ENCODE results near the gene ATP11B.
"Not testable (repeated sequence)": the region's sequence is repeated elsewhere in the genome, so short reads cannot be mapped to it uniquely, and the experiment has no call there.

ATP11B gene

GRCh38 chr3:182793663-182794454, 555 bp downstream of the ATP11B start:
- TF ChIP-seq CTCF (IDR thresholded peaks at IDR 0.05; ENCODE audit: low read depth, low read length), result no peak
- peak; percentile 48 for DNase-seq (ENCODE audit: low read depth, low spot score)
- in situ Hi-C loops (cut with HindIII; ENCODE audit: low sequenced_read_pairs), result no loop called here
- peak overlapping the region; percentile 62 for H3K4me3 ChIP-seq (ENCODE audit: low read depth, low read length)

GRCh38 chr3:182794455-182795388, 1.4 kb downstream of the ATP11B start:
- DNase-seq (ENCODE audit: low read depth, low spot score), result no peak
- no peak for TF ChIP-seq CTCF (IDR thresholded peaks at IDR 0.05; ENCODE audit: low read depth, low read length)
- peak overlapping the region; percentile 62 for H3K4me3 ChIP-seq (ENCODE audit: low read depth, low read length)
- in situ Hi-C loops (cut with HindIII; ENCODE audit: low sequenced_read_pairs), result no loop called here

- no peak for TF ChIP-seq CTCF (IDR thresholded peaks at IDR 0.05; ENCODE audit: low read depth, low read length)
- DNase-seq (ENCODE audit: low read depth, low spot score), result no peak
- peak overlapping the region; percentile 62 for H3K4me3 ChIP-seq (ENCODE audit: low read depth, low read length)
- in situ Hi-C loops (cut with HindIII; ENCODE audit: low sequenced_read_pairs), result no loop called here
These were observed 2.1 kb downstream of the ATP11B start for GRCh38 chr3:182795389-182795782.

GRCh38 chr3:182796310-182796709, 3.0 kb downstream of the ATP11B start:
- in situ Hi-C loops (cut with HindIII; ENCODE audit: low sequenced_read_pairs), result no loop called here

GRCh38 chr3:182797876-182798275, 4.6 kb downstream of the ATP11B start:
- H3K4me3 ChIP-seq (ENCODE audit: low read depth, low read length), result no peak overlapping the region
- no peak for DNase-seq (ENCODE audit: low read depth, low spot score)
- TF ChIP-seq CTCF (IDR thresholded peaks at IDR 0.05; ENCODE audit: low read depth, low read length), result no peak
- in situ Hi-C loops (cut with HindIII; ENCODE audit: low sequenced_read_pairs), result no loop called here

More at GRCh38 chr3:182796310-182796709, 3.0 kb downstream of the ATP11B start:
- DNase-seq (ENCODE audit: low read depth, low spot score), result no peak
- no peak overlapping the region for H3K4me3 ChIP-seq (ENCODE audit: low read depth, low read length)
- TF ChIP-seq CTCF (IDR thresholded peaks at IDR 0.05; ENCODE audit: low read depth, low read length), result no peak

GRCh38 chr3:182799143-182799542, 5.8 kb downstream of the ATP11B start:
- H3K4me3 ChIP-seq (ENCODE audit: low read depth, low read length); DNase-seq (ENCODE audit: low read depth, low spot score); in situ Hi-C loops (cut with HindIII; ENCODE audit: low sequenced_read_pairs): not testable (repeated sequence)

- no peak for TF ChIP-seq CTCF (IDR thresholded peaks at IDR 0.05; ENCODE audit: low read depth, low read length)
- H3K4me3 ChIP-seq (ENCODE audit: low read depth, low read length), result no peak overlapping the region
- no peak for DNase-seq (ENCODE audit: low read depth, low spot score)
- in situ Hi-C loops (cut with HindIII; ENCODE audit: low sequenced_read_pairs), result no loop called here
These were observed 7.2 kb downstream of the ATP11B start for GRCh38 chr3:182800508-182800907.

All from astrocyte of the spinal cord (primary cell).